Measurements from ENCODE around the gene MCTP1. TPM values are rescaled to one million over a fixed set of nuclear protein-coding genes. Genes with fewer than 3 reads are reported as not detected.
"Not testable (repeated sequence)": the region's sequence is repeated elsewhere in the genome, so short reads cannot be mapped to it uniquely, and the experiment has no call there.

MCTP1 gene
- total and polyA plus RNA-seq, 2 of the 8 experiments (the other 6 are each of a cell fraction or from before 2014, with no cell fraction given) = 0.56 to 3.4 TPM

DNA sequence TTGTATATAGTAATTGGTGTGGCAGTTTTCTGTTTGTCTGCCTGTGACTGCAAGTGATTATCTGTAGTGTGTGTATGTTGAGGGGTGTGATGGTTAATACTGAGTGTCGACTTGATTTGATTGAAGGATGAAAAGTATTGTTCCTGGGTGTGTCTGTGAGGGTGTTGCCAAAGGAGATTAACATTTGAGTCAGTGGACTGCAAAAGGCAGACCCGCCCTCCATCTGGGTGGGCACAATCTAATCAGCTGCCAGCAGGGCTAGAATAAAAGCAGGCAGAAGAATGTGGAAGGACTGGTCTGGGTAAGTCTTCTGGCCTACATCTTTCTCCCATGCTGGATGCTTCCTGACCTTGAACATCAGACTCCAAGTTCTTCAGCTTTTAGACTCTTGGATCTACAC lies 290.4 kb downstream of the MCTP1 start:
- H3K56ac ChIP-seq (replicated peaks; ENCODE audit: insufficient read length, low read depth, low read length); H3K27ac ChIP-seq (ENCODE audit: low read depth, low read length); FAIRE-seq; H3K18ac ChIP-seq (ENCODE audit: extremely low read depth, low read length); H3K4me2 ChIP-seq (ENCODE audit: insufficient read depth in 1 of 2, low read depth in 2 of 2, low read length in 2 of 2); DNase-seq (ENCODE audit: low read depth in 1 of 2, low spot score in 2 of 2); H2AK5ac ChIP-seq (ENCODE audit: low read depth, low read length); H3K23me2 ChIP-seq (ENCODE audit: low read depth, low read length); H3K79me1 ChIP-seq (ENCODE audit: low read depth, low read length); H3K4ac ChIP-seq (replicated peaks; ENCODE audit: insufficient read length, low read depth, low read length); H4K20me1 ChIP-seq (replicated peaks in 1 of 2; ENCODE audit: control insufficient read depth in 1 of 2, insufficient read depth in 2 of 2, low read length in 2 of 2); POLR2A ChIA-PET (ENCODE audit: partially characterized antibody); H3K79me2 ChIP-seq (ENCODE audit: control insufficient read depth in 1 of 2, insufficient read depth in 2 of 2, low read length in 2 of 2); H3K14ac ChIP-seq (ENCODE audit: insufficient read length); H2BK120ac ChIP-seq (replicated peaks; ENCODE audit: low read depth, low read length); H3K9ac ChIP-seq (replicated peaks in 1 of 4; ENCODE audit: extremely low read depth in 1 of 4, low read depth in 3 of 4, low read length in 3 of 4); H2BK12ac ChIP-seq (ENCODE audit: low read depth, low read length); H3K4me3 ChIP-seq (ENCODE audit: extremely low read depth in 1 of 4, insufficient read depth in 2 of 4, low read depth in 3 of 4, low read length in 4 of 4); H3K23ac ChIP-seq (ENCODE audit: insufficient read length); H2BK20ac ChIP-seq (ENCODE audit: low read length); H3K27me3 ChIP-seq (replicated peaks in 1 of 4; ENCODE audit: control insufficient read depth in 3 of 4, extremely low read depth in 1 of 4, insufficient read depth in 3 of 4, low read length in 3 of 4); H3K36me3 ChIP-seq (ENCODE audit: control insufficient read depth in 2 of 4, insufficient read depth in 4 of 4, low read length in 3 of 4); H2BK15ac ChIP-seq (ENCODE audit: low read length); H2AFZ ChIP-seq (ENCODE audit: low read length); H3K4me1 ChIP-seq (replicated peaks in 1 of 4; ENCODE audit: control insufficient read depth in 3 of 4, insufficient read depth in 4 of 4, low read length in 3 of 4); H4K5ac ChIP-seq (ENCODE audit: insufficient read length, low read depth, low read length); H4K8ac ChIP-seq (ENCODE audit: extremely low read depth, insufficient read depth, low read length); H4K91ac ChIP-seq (replicated peaks; ENCODE audit: insufficient read length, low read length); H2BK5ac ChIP-seq (ENCODE audit: low read depth, low read length); H3K9me3 ChIP-seq (ENCODE audit: insufficient read depth in 2 of 2, low read depth in 1 of 2, low read length in 1 of 2): not testable (repeated sequence)
- CTCF ChIA-PET (ENCODE audit: partially characterized antibody) = interaction anchor here (1.2 kb wide), 1 partner anchor 25 kb away, joined by 4 read pairs; no protein-coding TSS in a partner anchor
- 91% methylated on average over 2 of the region's 2 CpGs; no CpG with 5 or more reads in 1 of the 2 experiments for WGBS, 2 experiments (ENCODE audit: extremely low coverage in 1 of 2, insufficient coverage in 1 of 2, insufficient read length in 1 of 2, insufficient replicate concordance in 2 of 2, low coverage in 1 of 2, low lambda C conversion rate in 2 of 2, missing lambda C conversion rate in 1 of 2)

Data from H1 (cell line).